ENCODE measurements around the gene FABP6.
"Not testable (repeated sequence)": the region's sequence is repeated elsewhere in the genome, so short reads cannot be mapped to it uniquely, and the experiment has no call there.

Gene FABP6, protein sequence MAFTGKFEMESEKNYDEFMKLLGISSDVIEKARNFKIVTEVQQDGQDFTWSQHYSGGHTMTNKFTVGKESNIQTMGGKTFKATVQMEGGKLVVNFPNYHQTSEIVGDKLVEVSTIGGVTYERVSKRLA

GRCh38 chr5:160229190-160229742 is at the start of gene FABP6:
TSS of gene FABP6 (plus strand) at chr5:160229506. CDS start at chr5:160229558, 52 bp downstream.
- no peak for DNase-seq

- DNase-seq = no peak
These were observed 48.4 kb upstream of the FABP6 start for GRCh38 chr5:160180931-160181330.

DNA sequence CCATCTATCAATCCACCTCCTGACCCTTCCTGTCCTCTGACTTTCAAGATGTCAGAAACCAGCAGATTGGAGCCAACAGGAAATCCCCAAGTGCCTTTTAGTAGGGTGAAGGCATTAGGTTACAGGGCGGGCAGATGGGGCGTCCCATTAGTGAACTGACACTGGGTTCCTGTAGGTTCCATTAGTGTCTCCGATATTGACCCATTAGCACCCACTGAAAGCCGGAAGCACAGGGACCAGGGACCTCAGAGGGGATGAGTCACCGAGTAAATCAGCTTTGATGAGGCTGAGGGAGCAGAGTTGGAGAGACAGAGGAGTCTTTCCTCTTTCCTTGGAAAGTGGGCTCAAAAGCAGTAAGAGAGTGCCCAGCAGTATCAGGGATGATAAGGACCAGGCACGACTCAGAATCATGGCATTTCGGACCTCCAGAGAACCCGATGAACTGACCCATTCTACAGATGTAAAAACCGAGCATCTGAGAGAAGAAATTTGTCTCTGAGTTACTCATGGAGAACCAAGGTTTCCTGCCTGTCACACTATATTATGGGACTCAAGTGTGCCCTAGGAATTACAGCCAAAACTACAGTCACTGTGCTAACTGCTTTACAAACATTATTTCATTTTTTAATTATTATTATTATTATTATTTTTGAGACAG is 47.2 kb upstream of the FABP6 start:
- DNase-seq = no peak

DNA sequence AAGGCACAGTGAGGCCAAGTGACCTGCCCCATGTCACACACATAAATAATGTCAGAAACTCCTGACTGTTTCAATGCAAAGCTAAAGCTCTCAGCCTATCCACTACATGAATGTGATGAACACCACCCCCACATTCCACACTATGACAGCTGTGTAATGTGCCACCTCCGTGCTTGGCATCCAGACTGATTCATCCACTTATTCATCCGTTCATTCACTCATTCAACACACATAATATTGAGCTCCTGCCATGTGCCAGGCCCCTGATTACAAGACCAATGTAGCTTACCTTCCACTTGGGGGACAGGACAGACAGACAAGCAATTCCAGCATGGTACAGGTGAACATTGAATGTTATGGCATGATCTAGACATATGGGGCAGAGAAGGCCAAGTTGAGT is 46.2 kb upstream of the FABP6 start:
- DNase-seq = no peak

GRCh38 chr5:160185626-160186360 is 43.5 kb upstream of the FABP6 start:
- no peak for DNase-seq

GRCh38 chr5:160186480-160186879 is 42.8 kb upstream of the FABP6 start:
- no peak for DNase-seq

- DNase-seq = no peak
These were observed 42.2 kb upstream of the FABP6 start for GRCh38 chr5:160187091-160187490.

GRCh38 chr5:160188141-160189015 is 40.9 kb upstream of the FABP6 start:
- no peak for DNase-seq

DNA sequence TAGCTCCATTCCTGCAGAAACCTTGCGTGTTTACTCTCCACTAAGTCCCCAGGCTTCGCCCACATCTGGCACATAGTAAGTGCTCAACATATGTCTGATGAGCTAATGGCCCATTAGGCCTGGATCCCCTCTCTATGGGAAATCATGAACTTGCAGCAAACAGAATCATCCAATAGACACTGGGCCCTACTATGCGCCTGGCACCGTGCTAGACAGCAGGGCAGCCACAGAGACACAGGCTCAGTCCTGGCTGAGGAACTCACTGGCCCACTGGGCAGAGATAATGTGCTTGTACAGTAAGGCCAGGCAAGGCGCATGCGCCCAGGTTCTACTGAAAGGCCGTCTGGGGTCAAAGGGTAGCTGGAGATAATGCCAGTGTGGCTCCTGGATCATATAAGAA is 36.9 kb upstream of the FABP6 start:
- no peak for DNase-seq

DNA sequence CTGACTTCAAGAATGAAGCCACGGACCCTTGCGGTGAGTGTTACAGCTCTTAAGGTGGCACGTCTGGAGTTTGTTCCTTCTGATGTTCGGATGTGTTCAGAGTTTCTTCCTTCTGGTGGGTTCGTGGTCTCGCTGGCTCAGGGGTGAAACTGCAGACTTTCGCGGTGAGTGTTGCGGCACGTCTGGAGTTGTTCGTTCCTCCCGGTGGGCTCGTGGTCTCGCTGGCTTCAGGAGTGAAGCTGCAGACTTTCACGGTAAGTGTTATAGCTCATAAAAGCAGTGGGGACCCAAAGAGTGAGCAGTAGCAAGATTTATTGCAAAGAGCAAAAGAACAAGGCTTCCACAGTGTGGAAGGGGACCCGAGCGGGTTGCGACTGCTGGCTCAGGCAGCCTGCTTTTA is 36.2 kb upstream of the FABP6 start:
- DNase-seq = not testable (repeated sequence)

- DNase-seq = not testable (repeated sequence)
These were observed 35.5 kb upstream of the FABP6 start for GRCh38 chr5:160193790-160194189.

GRCh38 chr5:160197341-160198144 is 31.8 kb upstream of the FABP6 start:
- DNase-seq = no peak

DNA sequence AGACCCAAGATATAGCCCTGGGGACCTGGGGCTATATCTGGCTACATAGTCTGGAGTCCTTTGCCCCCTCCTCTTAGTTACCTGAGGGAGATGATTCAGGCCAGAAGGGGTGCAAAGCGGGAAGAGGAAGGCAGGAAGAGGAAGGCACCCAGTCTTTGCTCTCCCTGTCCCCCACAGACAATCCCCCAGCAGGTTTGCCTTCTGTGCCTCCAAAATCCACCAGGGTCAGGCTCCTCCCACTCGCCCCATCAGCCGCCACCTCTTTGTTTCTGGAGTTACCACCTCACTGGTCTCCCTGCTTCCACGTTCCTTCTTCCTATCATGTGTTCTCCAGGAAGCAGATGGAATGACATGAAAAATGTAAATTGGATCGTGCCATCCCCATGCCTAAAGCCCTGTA is 31.2 kb upstream of the FABP6 start:
- no peak for DNase-seq

DNA sequence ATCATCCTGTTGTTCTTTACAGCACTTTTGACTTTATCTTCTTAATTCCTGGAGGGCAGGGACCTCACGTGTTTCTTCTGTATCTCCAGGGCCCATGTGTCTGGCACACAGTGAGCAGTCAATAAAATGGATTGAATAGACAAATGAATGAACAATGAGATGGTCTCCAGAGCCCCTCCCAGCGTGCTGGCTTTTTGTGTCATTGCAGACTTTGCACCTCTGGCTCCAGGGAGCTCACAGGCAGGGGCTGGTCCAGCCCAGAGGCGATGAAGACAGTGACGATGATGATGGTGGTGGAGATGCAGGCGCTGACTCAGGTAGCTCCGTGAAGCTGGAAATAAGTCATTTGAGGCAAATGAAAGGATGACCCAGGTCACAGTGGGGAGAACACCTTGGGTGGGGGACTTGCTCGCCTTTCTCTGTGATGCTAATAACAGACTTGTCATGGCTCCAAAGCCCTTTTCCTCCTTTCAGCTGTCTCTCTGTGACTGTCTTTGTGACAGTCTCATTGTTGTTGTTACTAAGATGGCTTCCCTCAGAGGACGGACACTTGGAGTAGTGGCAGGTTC is 30.4 kb upstream of the FABP6 start:
- no peak for DNase-seq

DNA sequence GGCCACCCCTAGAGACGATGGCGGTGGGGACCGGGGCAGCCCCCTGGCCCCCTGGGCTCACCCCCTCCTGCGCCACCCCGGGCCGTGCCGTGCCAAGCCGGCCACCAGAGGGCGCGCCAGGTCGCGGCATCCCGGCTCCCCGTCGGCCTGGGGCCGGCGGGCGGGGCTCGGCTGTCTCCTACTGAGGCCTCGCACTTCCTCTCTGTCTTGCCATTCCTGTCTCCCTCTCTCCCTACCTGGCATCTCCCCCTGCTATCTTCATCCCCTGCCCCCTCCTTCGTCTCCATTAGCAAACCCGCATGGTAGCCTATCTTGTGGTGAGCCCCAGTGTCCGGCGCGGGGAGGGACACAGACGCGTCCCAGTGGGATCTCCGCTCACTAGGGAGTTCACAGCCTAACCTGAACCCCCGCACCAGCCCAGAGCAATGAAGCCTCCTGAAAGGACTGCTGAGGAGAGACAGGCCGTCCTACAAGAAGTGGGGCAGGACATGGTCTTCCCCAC is 29.8 kb upstream of the FABP6 start:
- DNase-seq = peak; percentile 13

DNA sequence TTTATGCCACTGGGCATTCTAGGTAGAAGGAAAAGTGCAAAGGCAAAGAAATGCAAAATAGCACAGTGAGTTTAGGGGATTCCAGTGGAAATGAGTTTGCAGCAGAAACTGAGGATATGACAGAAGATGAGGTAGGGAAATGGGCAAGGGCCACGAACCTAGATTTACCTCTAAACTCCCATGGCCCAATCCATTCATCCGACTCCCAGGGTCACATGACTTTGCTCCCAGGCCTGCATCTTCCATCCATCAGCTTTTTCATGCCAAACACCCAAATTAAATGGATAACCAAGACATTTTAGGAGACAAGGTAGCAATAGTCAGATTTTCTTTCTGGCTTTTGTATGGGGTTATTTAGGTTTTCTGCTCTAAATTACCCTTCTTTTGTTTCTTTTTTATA is 22.2 kb upstream of the FABP6 start:
- no peak for DNase-seq

GRCh38 chr5:160209917-160210316 is 19.4 kb upstream of the FABP6 start:
- DNase-seq = no peak

- no peak for DNase-seq
These were observed 18.7 kb upstream of the FABP6 start for GRCh38 chr5:160210606-160211005.

DNA sequence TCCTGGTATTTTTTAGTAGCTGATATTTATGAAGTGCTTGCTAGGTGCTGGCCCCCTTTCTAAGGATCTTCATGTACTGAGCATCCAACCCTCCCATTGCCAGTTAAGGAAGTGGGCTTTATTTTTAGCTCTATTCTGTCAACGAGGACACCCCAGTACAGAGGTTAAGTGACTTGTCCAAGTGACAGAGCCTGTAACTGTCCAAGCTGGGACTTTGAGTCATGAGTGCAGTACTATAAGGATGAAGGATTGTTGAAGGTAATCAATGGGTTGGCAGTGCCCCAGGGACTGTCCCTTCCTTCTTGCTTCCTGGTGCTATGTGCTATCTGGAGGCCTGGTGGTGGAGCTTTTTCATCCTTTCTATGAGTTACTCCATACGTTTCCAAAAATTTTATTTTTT is 18.0 kb upstream of the FABP6 start:
- no peak for DNase-seq

DNA sequence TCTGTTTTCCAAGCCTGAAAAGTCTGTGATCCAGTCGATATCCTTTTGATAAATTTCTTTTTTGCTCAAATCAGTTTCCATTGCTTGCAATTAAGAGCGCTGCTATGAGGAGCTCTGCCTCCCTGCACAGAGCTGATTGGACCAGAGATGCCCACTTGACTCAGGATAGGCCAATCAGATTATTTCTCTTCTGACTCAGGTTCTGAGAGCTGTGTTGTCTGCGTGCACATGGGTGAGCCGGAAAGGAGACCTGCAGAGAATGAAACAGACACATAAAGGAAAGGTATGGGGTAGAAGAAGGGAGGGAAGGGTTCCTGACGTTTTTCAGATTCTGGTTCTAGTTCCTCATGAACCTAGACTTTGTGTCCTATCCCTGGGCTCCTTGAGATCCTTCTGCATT is 15.8 kb upstream of the FABP6 start:
- DNase-seq = no peak

- no peak for DNase-seq
These were observed 9.9 kb upstream of the FABP6 start for GRCh38 chr5:160219356-160219755.

DNA sequence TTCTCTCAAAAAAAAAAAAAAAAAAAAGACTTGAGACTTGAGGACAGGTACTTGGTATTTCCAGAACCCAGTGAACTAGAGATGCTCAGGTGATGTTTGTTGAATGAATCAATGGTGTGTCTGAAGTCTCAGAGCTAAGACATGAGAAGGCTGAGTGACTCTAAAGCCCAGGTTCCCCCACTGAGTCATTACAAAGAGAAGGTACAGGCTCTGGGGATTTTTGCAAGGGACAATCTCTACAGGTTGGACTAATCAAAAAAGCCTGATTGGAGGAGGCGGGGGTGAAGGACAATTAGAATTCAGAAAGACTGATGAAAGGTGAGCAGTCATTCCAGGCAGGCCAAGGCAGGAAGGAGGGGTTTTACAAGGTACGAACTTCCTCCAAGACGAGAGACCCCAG is 8.2 kb upstream of the FABP6 start:
- DNase-seq = no peak

Data from T1000 (cell line).